HepG2 (cell line): Measurements from ENCODE around the gene CCDC6. TPM values are rescaled to one million over a fixed set of nuclear protein-coding genes. Genes with fewer than 3 reads are reported as not detected.

Source experiments
- BORCS8-MEF2B ChIP-seq: sonication (generic); formaldehyde crosslinking; IDR thresholded peaks from 2 replicates; pipeline ENCODE4 v1.8.0; 2022; ENCODE audit warnings: mild to moderate bottlenecking, missing genetic modification reagents
- CENPX ChIP-seq: sonication (generic); formaldehyde crosslinking; IDR thresholded peaks from 2 replicates; pipeline ENCODE4 v1.9.0; 2021; ENCODE audit warnings: mild to moderate bottlenecking, missing genetic modification reagents, moderate library complexity
- FOXA3 ChIP-seq: IDR thresholded peaks from 2 replicates; pipeline ENCODE4 v1.6.1; 2016; ENCODE audit warnings: missing genetic modification reagents, missing compliant biosample characterization
- FOXP1 ChIP-seq, 2 experiments: fragments of 450-650 bp in 1 of 2; IDR thresholded peaks; 2 replicates each; pipeline ENCODE4 v1.6.1; 2017 to 2018; ENCODE audit warnings: antibody characterized with exemption in 1 of 2
- HINFP ChIP-seq: sonication (generic); formaldehyde crosslinking; IDR thresholded peaks from 2 replicates; pipeline ENCODE4 v1.4.0; 2020; ENCODE audit warnings: low read depth, mild to moderate bottlenecking, missing genetic modification reagents
- IRF2 ChIP-seq: IDR thresholded peaks from 2 replicates; pipeline ENCODE4 v1.6.1; 2018; ENCODE audit warnings: missing genetic modification reagents, missing compliant biosample characterization
- JUN ChIP-seq: sonication (generic); formaldehyde crosslinking; IDR thresholded peaks from 2 replicates; pipeline ENCODE4 v1.4.0; 2020; ENCODE audit warnings: mild to moderate bottlenecking, missing genetic modification reagents
- KLF6 ChIP-seq: IDR thresholded peaks from 2 replicates; pipeline ENCODE4 v1.8.0; 2016; ENCODE audit warnings: missing biosample characterization, missing genetic modification reagents
- MTA1 ChIP-seq: sonication (generic); formaldehyde crosslinking; IDR thresholded peaks from 2 replicates; pipeline ENCODE4 v1.4.0; 2020; ENCODE audit warnings: missing genetic modification reagents, mild to moderate bottlenecking, borderline replicate concordance
- PITX1 ChIP-seq: sonication (generic); formaldehyde crosslinking; IDR thresholded peaks from 2 replicates; pipeline ENCODE4 v1.5.1; 2020; ENCODE audit warnings: mild to moderate bottlenecking, missing genetic modification reagents
- SOX13 ChIP-seq, 3 experiments: fragments of 450-650 bp in 1 of 3; sonication (generic) in 1 of 3; formaldehyde crosslinking in 1 of 3; IDR thresholded peaks in 2 of 3; conservative IDR thresholded peaks in 1 of 3; 2 replicates each; pipeline versions ENCODE4 v1.5.0 to v1.6.1; 2016 to 2020; ENCODE audit warnings: antibody characterized with exemption in 1 of 3, mild to moderate bottlenecking in 1 of 3, missing compliant biosample characterization in 1 of 3, missing genetic modification reagents in 1 of 3, moderate library complexity in 1 of 3
- TGIF2 ChIP-seq: IDR thresholded peaks from 2 replicates; pipeline ENCODE4 v1.6.1; 2016; ENCODE audit warnings: control low read depth, missing compliant biosample characterization
- TRIM24 ChIP-seq: sonication (generic); formaldehyde crosslinking; IDR thresholded peaks from 2 replicates; pipeline ENCODE4 v1.8.0; 2022; ENCODE audit warnings: mild to moderate bottlenecking, missing genetic modification reagents
- ZFP36 ChIP-seq: fragments of 150-350 bp; IDR thresholded peaks from 2 replicates; pipeline ENCODE4 v1.6.1; 2018; ENCODE audit warnings: borderline replicate concordance, low read length, low read depth; ENCODE audit not compliant: partially characterized antibody
- ZKSCAN8 ChIP-seq: IDR thresholded peaks from 2 replicates; pipeline ENCODE4 v1.6.1; 2016; ENCODE audit warnings: borderline replicate concordance, missing genetic modification reagents, missing compliant biosample characterization
- ZMYM4 ChIP-seq: sonication (generic); formaldehyde crosslinking; IDR thresholded peaks from 2 replicates; pipeline ENCODE4 v1.8.1; 2023; ENCODE audit warnings: mild to moderate bottlenecking, missing genetic modification reagents
- ZNF10 ChIP-seq: sonication (generic); formaldehyde crosslinking; IDR thresholded peaks from 2 replicates; pipeline ENCODE4 v1.4.0; 2020; ENCODE audit warnings: mild to moderate bottlenecking, low read depth, missing genetic modification reagents, borderline replicate concordance
- ZNF263 ChIP-seq: sonication (generic); formaldehyde crosslinking; IDR thresholded peaks from 2 replicates; pipeline ENCODE4 v1.4.0; 2020; ENCODE audit warnings: missing genetic modification reagents
- ZNF317 ChIP-seq: sonication (generic); formaldehyde crosslinking; IDR thresholded peaks from 2 replicates; pipeline ENCODE4 v1.5.0; 2020; ENCODE audit warnings: mild to moderate bottlenecking, missing genetic modification reagents
- ZNF430 ChIP-seq: sonication (generic); formaldehyde crosslinking; IDR thresholded peaks from 2 replicates; pipeline ENCODE4 v1.9.0; 2021; ENCODE audit warnings: mild to moderate bottlenecking, missing genetic modification reagents
- ZNF441 ChIP-seq: sonication (generic); formaldehyde crosslinking; IDR thresholded peaks from 2 replicates; pipeline ENCODE4 v1.7.0; 2021; ENCODE audit warnings: missing genetic modification reagents, borderline replicate concordance
- ZNF607 ChIP-seq: sonication (generic); formaldehyde crosslinking; IDR thresholded peaks from 2 replicates; pipeline ENCODE4 v1.5.1; 2020; ENCODE audit warnings: missing genetic modification reagents, mild to moderate bottlenecking, borderline replicate concordance
- ZSCAN30 ChIP-seq: sonication (generic); formaldehyde crosslinking; IDR thresholded peaks from 2 replicates; pipeline ENCODE4 v1.5.0; 2020; ENCODE audit warnings: mild to moderate bottlenecking, missing genetic modification reagents
- polyA plus RNA-seq, 8 experiments: library from polyadenylated mRNA; depleted of rRNA in 3 of 8; stranded (reverse) in 7 of 8; unstranded in 1 of 8; fragments of >200 nt; fragmentation: Illumina TruSeq in 4 of 8; extraction: Trizol in 4 of 8; gene quantifications; 2 replicates each; pipeline versions ENCODE4 v1.2.1 to v1.2.3, GENCODE V29; 2011 to 2016; ENCODE audit warnings: low read depth in 4 of 8, missing spikeins in 1 of 8, mixed read lengths in 1 of 8; ENCODE audit not compliant: insufficient read depth in 1 of 8
- total RNA-seq, 5 experiments: library from RNA; depleted of rRNA; stranded (reverse); fragments of >200 nt; fragmentation: Illumina TruSeq; extraction: Trizol; gene quantifications; 2 replicates each; pipeline ENCODE4 v1.2.3, GENCODE V29; 2016; ENCODE audit warnings: low read depth in 1 of 5
- TF ChIP-seq, protein P1 (sequence below): IDR thresholded peaks from 2 replicates; pipeline ENCODE4 v1.6.1; 2016; ENCODE audit warnings: missing compliant biosample characterization, missing genetic modification reagents, borderline replicate concordance
- TF ChIP-seq, protein P2 (sequence below): IDR thresholded peaks from 2 replicates; pipeline ENCODE4 v1.6.1; 2016; ENCODE audit warnings: low read depth, control low read depth
- TF ChIP-seq, protein P3 (sequence below): sonication (generic); formaldehyde crosslinking; IDR thresholded peaks from 2 replicates; pipeline ENCODE4 v1.9.0; 2021; ENCODE audit warnings: missing genetic modification reagents, mild to moderate bottlenecking, borderline replicate concordance

Gene CCDC6
- total and polyA plus RNA-seq, 2 of the 13 experiments (the other 11 are each of a cell fraction or from before 2014, with no cell fraction given) = 17.9 to 18.3 TPM

DNA sequence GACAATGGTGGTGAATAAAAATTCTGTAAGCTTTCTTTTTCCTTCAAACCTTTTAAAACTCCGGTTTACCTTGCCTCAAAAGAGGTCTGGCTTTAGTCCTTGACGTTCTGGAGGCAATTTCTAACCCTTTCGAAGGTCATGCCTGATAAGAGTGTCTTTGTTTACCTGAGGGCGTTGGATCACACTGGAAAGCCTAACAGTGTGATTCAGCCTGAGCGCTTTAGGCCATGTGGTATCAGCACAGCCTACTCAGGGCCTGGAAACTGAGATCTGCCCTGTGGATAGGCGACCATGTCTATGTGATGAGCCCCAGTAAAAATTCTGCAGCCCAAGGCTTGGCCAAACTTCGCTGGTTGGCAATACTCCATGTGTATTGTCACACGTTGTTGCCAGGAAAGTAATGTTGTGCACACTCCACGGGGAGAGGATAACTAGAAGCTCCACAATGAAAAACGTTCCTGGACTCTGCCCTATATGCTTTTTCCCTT, 10.7 kb downstream of the CCDC6 start (continued):
- TF ChIP-seq ZNF430 (CRISPR knock-in tag) = 0 out of 2 replicates have a peak, but pooled peaks have one; percentile 10
- no peak for TF ChIP-seq ZNF263 (CRISPR knock-in tag)
- TF ChIP-seq ZNF10 (CRISPR knock-in tag) = no peak
- TF ChIP-seq IRF2 (CRISPR knock-in tag) = peak; percentile 67; the same call in 1 of the 2 replicates
- TF ChIP-seq FOXP1 (IDR thresholded peaks at IDR 0.05) = no peak
- TF ChIP-seq FOXP1 (CRISPR knock-in tag; IDR thresholded peaks at IDR 0.05) = peak; percentile 70
- no peak for TF ChIP-seq ZNF607
- no peak for TF ChIP-seq ZFP36
- TF ChIP-seq HINFP (CRISPR knock-in tag) = no peak
- TF ChIP-seq TGIF2 (CRISPR knock-in tag) = no peak
- no peak for TF ChIP-seq KLF6
- TF ChIP-seq CENPX = no peak
- TF ChIP-seq, protein P1, sequence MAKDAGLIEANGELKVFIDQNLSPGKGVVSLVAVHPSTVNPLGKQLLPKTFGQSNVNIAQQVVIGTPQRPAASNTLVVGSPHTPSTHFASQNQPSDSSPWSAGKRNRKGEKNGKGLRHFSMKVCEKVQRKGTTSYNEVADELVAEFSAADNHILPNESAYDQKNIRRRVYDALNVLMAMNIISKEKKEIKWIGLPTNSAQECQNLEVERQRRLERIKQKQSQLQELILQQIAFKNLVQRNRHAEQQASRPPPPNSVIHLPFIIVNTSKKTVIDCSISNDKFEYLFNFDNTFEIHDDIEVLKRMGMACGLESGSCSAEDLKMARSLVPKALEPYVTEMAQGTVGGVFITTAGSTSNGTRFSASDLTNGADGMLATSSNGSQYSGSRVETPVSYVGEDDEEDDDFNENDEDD = peak; percentile 74; the same call in 1 of the 2 replicates
- peak; percentile 84 for TF ChIP-seq ZMYM4 (CRISPR knock-in tag)
- TF ChIP-seq JUN (CRISPR knock-in tag) = no peak
- no peak for TF ChIP-seq TRIM24
- peak; percentile 34; the same call in 1 of the 2 replicates for TF ChIP-seq ZNF441 (CRISPR knock-in tag)
- TF ChIP-seq ZKSCAN8 = no peak
- TF ChIP-seq PITX1 (CRISPR knock-in tag) = 0 out of 2 replicates have a peak, but pooled peaks have one; percentile 23
- TF ChIP-seq, protein P2, sequence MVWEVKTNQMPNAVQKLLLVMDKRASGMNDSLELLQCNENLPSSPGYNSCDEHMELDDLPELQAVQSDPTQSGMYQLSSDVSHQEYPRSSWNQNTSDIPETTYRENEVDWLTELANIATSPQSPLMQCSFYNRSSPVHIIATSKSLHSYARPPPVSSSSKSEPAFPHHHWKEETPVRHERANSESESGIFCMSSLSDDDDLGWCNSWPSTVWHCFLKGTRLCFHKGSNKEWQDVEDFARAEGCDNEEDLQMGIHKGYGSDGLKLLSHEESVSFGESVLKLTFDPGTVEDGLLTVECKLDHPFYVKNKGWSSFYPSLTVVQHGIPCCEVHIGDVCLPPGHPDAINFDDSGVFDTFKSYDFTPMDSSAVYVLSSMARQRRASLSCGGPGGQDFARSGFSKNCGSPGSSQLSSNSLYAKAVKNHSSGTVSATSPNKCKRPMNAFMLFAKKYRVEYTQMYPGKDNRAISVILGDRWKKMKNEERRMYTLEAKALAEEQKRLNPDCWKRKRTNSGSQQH (CRISPR knock-in tag) = no peak
- peak; percentile 94 for TF ChIP-seq FOXA3
- peak; percentile 63; the same call in 1 of the 2 replicates for TF ChIP-seq ZNF317 (CRISPR knock-in tag)
- TF ChIP-seq SOX13 (IDR thresholded peaks at IDR 0.05) = no peak
- peak in 1 of 2 experiments; percentile 83; a peak in 2 of 4 replicates for TF ChIP-seq SOX13 (CRISPR knock-in tag; conservative IDR thresholded peaks at IDR 0.05 in 1 of 2, IDR thresholded peaks at IDR 0.05 in 1 of 2)
- TF ChIP-seq BORCS8-MEF2B = no peak
- no peak; the same call in 1 of the 2 replicates for TF ChIP-seq MTA1 (CRISPR knock-in tag)
- TF ChIP-seq, protein P3, sequence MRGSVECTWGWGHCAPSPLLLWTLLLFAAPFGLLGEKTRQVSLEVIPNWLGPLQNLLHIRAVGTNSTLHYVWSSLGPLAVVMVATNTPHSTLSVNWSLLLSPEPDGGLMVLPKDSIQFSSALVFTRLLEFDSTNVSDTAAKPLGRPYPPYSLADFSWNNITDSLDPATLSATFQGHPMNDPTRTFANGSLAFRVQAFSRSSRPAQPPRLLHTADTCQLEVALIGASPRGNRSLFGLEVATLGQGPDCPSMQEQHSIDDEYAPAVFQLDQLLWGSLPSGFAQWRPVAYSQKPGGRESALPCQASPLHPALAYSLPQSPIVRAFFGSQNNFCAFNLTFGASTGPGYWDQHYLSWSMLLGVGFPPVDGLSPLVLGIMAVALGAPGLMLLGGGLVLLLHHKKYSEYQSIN (CRISPR knock-in tag) = no peak
- no peak for TF ChIP-seq ZSCAN30 (CRISPR knock-in tag)
